Activated effector memory CD4-positive, alpha-beta T cell treated with Interleukin-2 at 50 U/mL for 16 hours (primary cell): ENCODE measurements around the gene MAP3K5.
"Not testable (repeated sequence)": the region's sequence is repeated elsewhere in the genome, so short reads cannot be mapped to it uniquely, and the experiment has no call there.

ENCODE experiments used
- DNase-seq: peaks from one replicate; pipeline ENCODE4 v3.0.0-alpha.2; 2020

Gene MAP3K5

GRCh38 chr6:136792095-136792409, 225 bp downstream of the MAP3K5 start:
- no peak for DNase-seq

GRCh38 chr6:136791296-136792094, 782 bp downstream of the MAP3K5 start:
- peak; percentile 44 for DNase-seq

GRCh38 chr6:136790411-136791295, 1.6 kb downstream of the MAP3K5 start:
- no peak for DNase-seq

- DNase-seq = not testable (repeated sequence)
Measured at GRCh38 chr6:136789440-136789839, 2.8 kb downstream of the MAP3K5 start.

- DNase-seq = no peak
Measured at GRCh38 chr6:136788069-136788902, 4.0 kb downstream of the MAP3K5 start.

- no peak for DNase-seq
Measured at GRCh38 chr6:136787726-136788068, 4.6 kb downstream of the MAP3K5 start.

GRCh38 chr6:136786658-136787057, 5.6 kb downstream of the MAP3K5 start:
- DNase-seq = no peak

- DNase-seq = peak; percentile 41
Measured at GRCh38 chr6:136784910-136785746, 7.1 kb downstream of the MAP3K5 start.

- DNase-seq = no peak
Measured at GRCh38 chr6:136784271-136784664, 8.0 kb downstream of the MAP3K5 start.

GRCh38 chr6:136783495-136784270, 8.6 kb downstream of the MAP3K5 start:
- DNase-seq = no peak

- no peak for DNase-seq
Measured at GRCh38 chr6:136783021-136783420, 9.3 kb downstream of the MAP3K5 start.

- DNase-seq = no peak
Measured at GRCh38 chr6:136782021-136782770, 10.1 kb downstream of the MAP3K5 start.

- DNase-seq = no peak
Measured at GRCh38 chr6:136780972-136781371, 11.3 kb downstream of the MAP3K5 start.

- DNase-seq = no peak
Measured at GRCh38 chr6:136779682-136780081, 12.6 kb downstream of the MAP3K5 start.

GRCh38 chr6:136777651-136778050, 14.6 kb downstream of the MAP3K5 start:
- no peak for DNase-seq

- DNase-seq = no peak
Measured at GRCh38 chr6:136775548-136775947, 16.7 kb downstream of the MAP3K5 start.

- DNase-seq = no peak
Measured at GRCh38 chr6:136775081-136775480, 17.2 kb downstream of the MAP3K5 start.

GRCh38 chr6:136774228-136775041, 17.8 kb downstream of the MAP3K5 start:
- DNase-seq = no peak

GRCh38 chr6:136773473-136773796, 18.8 kb downstream of the MAP3K5 start:
- no peak for DNase-seq
